Fibroblast of lung (primary cell): ENCODE measurements around the gene ZNRF1.

Experiments
- CTCF ChIP-seq, 2 donors: IDR thresholded peaks in 1 of 2; conservative IDR thresholded peaks in 1 of 2; 1 replicate in 1 of 2; 2 replicates in 1 of 2; pipeline ENCODE4 v1.5.1; 2011 to 2012; ENCODE audit warnings: low read length in 2 of 2, control low read depth in 1 of 2, inconsistent platforms in 1 of 2, low read depth in 1 of 2, mild to moderate bottlenecking in 1 of 2
- EZH2 ChIP-seq: IDR thresholded peaks from 2 replicates; pipeline ENCODE4 v1.5.1; 2012; ENCODE audit warnings: low read length, control low read depth, mild to moderate bottlenecking; ENCODE audit errors: missing control alignments

- TF ChIP-seq CTCF (conservative IDR thresholded peaks at IDR 0.05 in 1 of 2, IDR thresholded peaks at IDR 0.05 in 1 of 2; ENCODE audit: low read depth in 1 of 2, low read length in 2 of 2) (no peak), EZH2 (no peak)
Observed at GRCh38 chr16:75148311-75149195, 149.7 kb downstream of the ZNRF1 start, which contains the start of gene ZFP1.
